K562 (cell line): ENCODE data around the gene TTLL4. TPM values are rescaled to one million over a fixed set of nuclear protein-coding genes. Genes with fewer than 3 reads are reported as not detected.

Experiments used
- ARID1B ChIP-seq: fragments of 450-650 bp; IDR thresholded peaks from 2 replicates; pipeline ENCODE4 v1.6.1; 2016; ENCODE audit warnings: antibody characterized with exemption, mild to moderate bottlenecking, inconsistent platforms
- BCOR ChIP-seq: fragments of 450-650 bp; IDR thresholded peaks from 2 replicates; pipeline ENCODE4 v1.6.1; 2016
- BHLHE40 ChIP-seq: IDR thresholded peaks from 2 replicates; pipeline ENCODE4 v1.6.1; 2011; ENCODE audit warnings: low read length, improper control_type of control experiment
- ELF2 ChIP-seq: fragments of 250-450 bp; sonication (Bioruptor Pico); IDR thresholded peaks from 2 replicates; pipeline ENCODE4 v1.5.0; 2021; ENCODE audit warnings: mild to moderate bottlenecking
- HDAC2 ChIP-seq: fragments of 450-650 bp; IDR thresholded peaks from 2 replicates; pipeline ENCODE4 v1.6.1; 2016; ENCODE audit warnings: mild to moderate bottlenecking
- JUN ChIP-seq, 2 experiments: sonication (generic) in 1 of 2; formaldehyde crosslinking in 1 of 2; IDR thresholded peaks; 2 replicates each; pipeline versions ENCODE4 v1.6.1 to v1.8.0; 2012 to 2022; ENCODE audit warnings: borderline replicate concordance in 2 of 2, mild to moderate bottlenecking in 2 of 2, improper control_type of control experiment in 1 of 2, low read depth in 1 of 2, low read length in 1 of 2, missing genetic modification reagents in 1 of 2
- KDM4B ChIP-seq, 2 experiments: fragments of 450-650 bp in 1 of 2; sonication (generic) in 1 of 2; IDR thresholded peaks; 2 replicates each; pipeline ENCODE4 v1.6.1; 2016 to 2017; ENCODE audit warnings: borderline replicate concordance in 2 of 2, antibody characterized with exemption in 1 of 2, low read depth in 1 of 2, mild to moderate bottlenecking in 1 of 2
- MCM2 ChIP-seq: fragments of 450-650 bp; IDR thresholded peaks from 2 replicates; pipeline ENCODE4 v1.6.1; 2017; ENCODE audit warnings: low read depth, mild to moderate bottlenecking
- NONO ChIP-seq, 2 experiments: fragments of 200-400 bp in 1 of 2; fragments of 450-650 bp in 1 of 2; formaldehyde crosslinking in 1 of 2; IDR thresholded peaks; 2 replicates each; pipeline ENCODE4 v1.6.1; 2017; ENCODE audit warnings: low read depth in 2 of 2, mild to moderate bottlenecking in 2 of 2, moderate library complexity in 2 of 2, low read length in 1 of 2
- PHF8 ChIP-seq: fragments of 200-600 bp; sonication (generic); IDR thresholded peaks from 2 replicates; pipeline ENCODE4 v1.6.1; 2012; ENCODE audit warnings: mixed run types, mild to moderate bottlenecking, inconsistent platforms, low read length, moderate library complexity, borderline replicate concordance
- RFX5 ChIP-seq: IDR thresholded peaks from 2 replicates; pipeline ENCODE4 v1.6.1; 2011; ENCODE audit warnings: low read depth, mild to moderate bottlenecking, improper control_type of control experiment, low read length
- SMARCA4 ChIP-seq: fragments of 450-650 bp; IDR thresholded peaks from 2 replicates; pipeline ENCODE4 v1.6.1; 2016
- SMARCE1 ChIP-seq: fragments of 450-650 bp; IDR thresholded peaks from 2 replicates; pipeline ENCODE4 v1.7.1; 2016; ENCODE audit warnings: mild to moderate bottlenecking
- SNIP1 ChIP-seq: fragments of 450-650 bp; IDR thresholded peaks from 2 replicates; pipeline ENCODE4 v1.7.1; 2017; ENCODE audit warnings: low read depth, mild to moderate bottlenecking
- ZNF174 ChIP-seq: fragments of 250-450 bp; sonication (Bioruptor Pico); IDR thresholded peaks from 2 replicates; pipeline ENCODE4 v1.4.0; 2020; ENCODE audit warnings: mild to moderate bottlenecking
- ZNF766 ChIP-seq: fragments of 200-800 bp; sonication (Bioruptor generic); conservative IDR thresholded peaks from 2 replicates; pipeline ENCODE4 v1.6.1; 2016; ENCODE audit warnings: missing genetic modification characterization, missing compliant biosample characterization
- polyA plus RNA-seq, 8 experiments: library from polyadenylated mRNA; depleted of rRNA in 4 of 8; stranded (reverse) in 5 of 8; unstranded in 3 of 8; fragments of >200 nt; fragmentation: Nextera tagmentation in 2 of 8; fragmentation: Illumina TruSeq in 1 of 8; extraction: Ambion mirVana in 2 of 8; extraction: Trizol in 1 of 8; gene quantifications; 2 replicates each; pipeline versions ENCODE4 v1.2.1 to v1.2.3, GENCODE V29; 2011 to 2014; ENCODE audit warnings: inconsistent platforms in 1 of 8, missing spikeins in 1 of 8
- total RNA-seq, 7 experiments: library from RNA; depleted of rRNA in 6 of 7; stranded (reverse); fragments of >200 nt in 6 of 7; fragmentation: Illumina TruSeq in 2 of 7; extraction: Trizol in 2 of 7; gene quantifications; 2 replicates each; pipeline versions ENCODE4 v1.2.1 to v1.2.3, GENCODE V29; 2011 to 2021; ENCODE audit warnings: low replicate concordance in 1 of 7
- TF ChIP-seq, protein P1 (sequence below), 2 experiments: IDR thresholded peaks in 1 of 2; conservative IDR thresholded peaks in 1 of 2; 2 replicates each; pipeline ENCODE4 v1.6.1; 2016; ENCODE audit warnings: low read depth in 2 of 2, mild to moderate bottlenecking in 1 of 2, missing compliant biosample characterization in 1 of 2, missing genetic modification characterization in 1 of 2, moderate library complexity in 1 of 2
- TF ChIP-seq, protein P2 (sequence below): fragments of 450-650 bp; IDR thresholded peaks from 2 replicates; pipeline ENCODE4 v1.6.1; 2016
- TF ChIP-seq, protein P3 (sequence below): fragments of 250-450 bp; sonication (Bioruptor Pico); IDR thresholded peaks from 2 replicates; pipeline ENCODE4 v1.8.0; 2022; ENCODE audit warnings: inconsistent platforms, mild to moderate bottlenecking, moderate library complexity, borderline replicate concordance

TTLL4 gene
- total and polyA plus RNA-seq, 9 of the 15 experiments (the other 6 are each of a cell fraction or from before 2014, with no cell fraction given) = 12.6 to 67.5 (median 24.5) TPM

DNA sequence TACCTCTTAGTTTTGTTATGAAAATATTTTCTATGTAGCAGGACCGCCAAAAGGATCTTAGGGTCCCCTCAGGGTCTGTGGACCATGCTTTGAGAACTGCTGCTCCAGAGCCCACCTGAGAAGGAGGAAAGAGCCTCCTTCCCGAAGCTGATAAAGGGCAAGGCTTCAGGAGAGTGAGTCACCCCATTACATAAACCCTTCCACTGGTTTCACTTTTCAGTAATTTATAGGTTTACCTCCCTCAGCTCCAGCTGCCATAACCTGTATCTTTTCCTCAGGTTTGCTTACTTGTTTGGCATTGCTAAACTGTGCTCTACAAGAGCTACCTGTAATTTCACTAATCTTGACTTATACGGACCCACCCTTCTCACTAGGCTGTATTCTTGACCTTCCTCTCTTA lies 6.6 kb downstream of the TTLL4 start (continued):
- TF ChIP-seq, protein P1, sequence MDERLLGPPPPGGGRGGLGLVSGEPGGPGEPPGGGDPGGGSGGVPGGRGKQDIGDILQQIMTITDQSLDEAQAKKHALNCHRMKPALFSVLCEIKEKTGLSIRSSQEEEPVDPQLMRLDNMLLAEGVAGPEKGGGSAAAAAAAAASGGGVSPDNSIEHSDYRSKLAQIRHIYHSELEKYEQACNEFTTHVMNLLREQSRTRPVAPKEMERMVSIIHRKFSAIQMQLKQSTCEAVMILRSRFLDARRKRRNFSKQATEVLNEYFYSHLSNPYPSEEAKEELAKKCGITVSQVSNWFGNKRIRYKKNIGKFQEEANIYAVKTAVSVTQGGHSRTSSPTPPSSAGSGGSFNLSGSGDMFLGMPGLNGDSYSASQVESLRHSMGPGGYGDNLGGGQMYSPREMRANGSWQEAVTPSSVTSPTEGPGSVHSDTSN (CRISPR knock-in tag; IDR thresholded peaks at IDR 0.05; ENCODE audit: low read depth) = no peak
- TF ChIP-seq, protein P1 (tag; conservative IDR thresholded peaks at IDR 0.05; ENCODE audit: low read depth) = peak; percentile 58
- TF ChIP-seq BCOR (no peak), MCM2 (no peak), ELF2 (CRISPR knock-in tag) (no peak), NONO (IDR thresholded peaks at IDR 0.05; ENCODE audit: low read depth in 2 of 2, low read length in 1 of 2) (no peak), PHF8 (no peak), BHLHE40 (no peak), ZNF766 (CRISPR knock-in tag) (no peak), RFX5 (no peak), SNIP1 (no peak), HDAC2 (no peak), ZNF174 (CRISPR knock-in tag) (no peak), SMARCA4 (0 out of 2 replicates have a peak, but pooled peaks have one; percentile 27), SMARCE1 (0 out of 2 replicates have a peak, but pooled peaks have one; percentile 44), JUN (IDR thresholded peaks at IDR 0.05; ENCODE audit: borderline replicate concordance, low read depth, low read length) (0 out of 2 replicates have a peak, but pooled peaks have one; percentile 57), JUN (CRISPR knock-in tag; IDR thresholded peaks at IDR 0.05; ENCODE audit: borderline replicate concordance) (no peak), ARID1B (peak; percentile 30; the same call in 1 of the 2 replicates), KDM4B (IDR thresholded peaks at IDR 0.05; ENCODE audit: borderline replicate concordance in 2 of 2, low read depth in 1 of 2) (no peak)
- TF ChIP-seq, protein P2, sequence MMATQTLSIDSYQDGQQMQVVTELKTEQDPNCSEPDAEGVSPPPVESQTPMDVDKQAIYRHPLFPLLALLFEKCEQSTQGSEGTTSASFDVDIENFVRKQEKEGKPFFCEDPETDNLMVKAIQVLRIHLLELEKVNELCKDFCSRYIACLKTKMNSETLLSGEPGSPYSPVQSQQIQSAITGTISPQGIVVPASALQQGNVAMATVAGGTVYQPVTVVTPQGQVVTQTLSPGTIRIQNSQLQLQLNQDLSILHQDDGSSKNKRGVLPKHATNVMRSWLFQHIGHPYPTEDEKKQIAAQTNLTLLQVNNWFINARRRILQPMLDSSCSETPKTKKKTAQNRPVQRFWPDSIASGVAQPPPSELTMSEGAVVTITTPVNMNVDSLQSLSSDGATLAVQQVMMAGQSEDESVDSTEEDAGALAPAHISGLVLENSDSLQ = 0 out of 2 replicates have a peak, but pooled peaks have one; percentile 19
- TF ChIP-seq, protein P3, sequence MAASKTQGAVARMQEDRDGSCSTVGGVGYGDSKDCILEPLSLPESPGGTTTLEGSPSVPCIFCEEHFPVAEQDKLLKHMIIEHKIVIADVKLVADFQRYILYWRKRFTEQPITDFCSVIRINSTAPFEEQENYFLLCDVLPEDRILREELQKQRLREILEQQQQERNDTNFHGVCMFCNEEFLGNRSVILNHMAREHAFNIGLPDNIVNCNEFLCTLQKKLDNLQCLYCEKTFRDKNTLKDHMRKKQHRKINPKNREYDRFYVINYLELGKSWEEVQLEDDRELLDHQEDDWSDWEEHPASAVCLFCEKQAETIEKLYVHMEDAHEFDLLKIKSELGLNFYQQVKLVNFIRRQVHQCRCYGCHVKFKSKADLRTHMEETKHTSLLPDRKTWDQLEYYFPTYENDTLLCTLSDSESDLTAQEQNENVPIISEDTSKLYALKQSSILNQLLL (CRISPR knock-in tag) = no peak
